Hypothalamus (tissue), 51 donors: Measurements from ENCODE around the gene WWC1.
"Not testable (repeated sequence)": the region's sequence is repeated elsewhere in the genome, so short reads cannot be mapped to it uniquely, and the experiment has no call there.

Source experiments
- DNase-seq, 51 donors: peaks; one replicate each; lab custom pipeline; 2025; lab: John Stamatoyannopoulos, UW

Gene WWC1

GRCh38 chr5:168307022-168307421 lies 15.6 kb downstream of the WWC1 start:
- no peak for DNase-seq

GRCh38 chr5:168307925-168308584 lies 16.6 kb downstream of the WWC1 start:
- no peak for DNase-seq

DNA sequence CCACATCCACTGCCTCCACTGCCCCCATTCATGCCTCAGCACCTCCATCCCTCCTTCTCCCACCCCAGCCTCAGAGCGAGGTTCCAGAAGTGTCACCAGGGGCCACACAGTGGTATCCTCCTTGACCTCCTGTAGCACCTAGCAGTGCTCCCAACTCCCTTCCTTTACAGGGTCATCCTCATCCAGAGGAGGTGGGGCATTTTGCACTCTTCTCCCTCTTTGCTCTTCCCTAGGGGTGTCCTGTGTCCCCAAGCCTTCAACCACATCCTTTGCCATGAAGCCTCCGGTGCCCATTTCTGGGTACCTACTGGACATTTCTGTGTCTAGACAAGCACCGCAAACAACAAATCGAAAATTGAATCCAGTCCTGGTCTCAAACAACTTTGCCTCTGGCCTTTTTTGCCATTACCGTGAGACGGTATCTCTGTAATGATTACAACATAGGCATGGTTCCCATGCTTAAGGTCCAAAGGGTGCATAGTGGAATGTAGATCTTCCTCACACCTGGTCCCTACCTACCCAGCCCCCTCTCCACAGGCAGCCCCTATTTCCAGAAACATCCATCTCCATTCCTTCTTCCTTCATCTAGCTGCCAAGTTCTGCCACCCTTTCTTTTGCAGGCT lies 17.6 kb downstream of the WWC1 start:
- no peak for DNase-seq

- DNase-seq: not testable (repeated sequence)
These were observed 19.1 kb downstream of the WWC1 start for GRCh38 chr5:168310541-168310940.

- no peak for DNase-seq
These were observed 19.7 kb downstream of the WWC1 start for GRCh38 chr5:168311061-168311566.

- no peak for DNase-seq
These were observed 21.3 kb downstream of the WWC1 start for GRCh38 chr5:168312606-168313295.

GRCh38 chr5:168313596-168314204 lies 22.3 kb downstream of the WWC1 start:
- no peak for DNase-seq

DNA sequence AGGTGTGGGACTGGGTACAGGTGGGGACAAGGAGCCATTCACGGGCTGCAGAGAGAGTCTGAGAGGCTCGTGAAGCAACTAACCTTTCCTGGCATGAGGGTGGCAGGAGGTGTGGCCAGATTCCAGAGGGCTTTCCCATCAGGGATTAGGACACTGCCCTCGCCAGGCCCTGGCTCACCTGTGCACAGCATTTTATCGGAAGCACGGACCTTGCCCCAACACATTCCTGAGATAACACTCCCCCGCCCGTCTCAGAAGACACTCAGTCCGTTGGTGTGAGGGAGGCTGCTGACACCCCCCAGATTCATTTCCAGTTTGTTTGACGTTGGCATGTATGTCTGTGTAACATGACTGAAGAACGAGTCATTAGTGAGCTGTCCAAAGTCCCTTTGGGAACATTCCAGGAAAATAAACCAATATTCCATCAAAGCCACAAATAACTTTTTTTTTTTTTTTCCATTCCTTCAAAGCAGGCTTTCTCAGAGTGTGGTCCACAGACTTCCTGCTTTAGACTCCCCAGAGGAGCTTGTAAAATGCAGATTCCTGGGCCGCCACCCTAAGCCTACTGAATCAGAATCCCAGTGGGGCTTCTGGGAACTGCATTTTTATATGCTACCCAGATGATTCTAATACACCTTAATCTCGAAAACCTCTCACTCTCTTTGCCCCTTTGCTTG lies 23.4 kb downstream of the WWC1 start:
- DNase-seq: no peak

DNA sequence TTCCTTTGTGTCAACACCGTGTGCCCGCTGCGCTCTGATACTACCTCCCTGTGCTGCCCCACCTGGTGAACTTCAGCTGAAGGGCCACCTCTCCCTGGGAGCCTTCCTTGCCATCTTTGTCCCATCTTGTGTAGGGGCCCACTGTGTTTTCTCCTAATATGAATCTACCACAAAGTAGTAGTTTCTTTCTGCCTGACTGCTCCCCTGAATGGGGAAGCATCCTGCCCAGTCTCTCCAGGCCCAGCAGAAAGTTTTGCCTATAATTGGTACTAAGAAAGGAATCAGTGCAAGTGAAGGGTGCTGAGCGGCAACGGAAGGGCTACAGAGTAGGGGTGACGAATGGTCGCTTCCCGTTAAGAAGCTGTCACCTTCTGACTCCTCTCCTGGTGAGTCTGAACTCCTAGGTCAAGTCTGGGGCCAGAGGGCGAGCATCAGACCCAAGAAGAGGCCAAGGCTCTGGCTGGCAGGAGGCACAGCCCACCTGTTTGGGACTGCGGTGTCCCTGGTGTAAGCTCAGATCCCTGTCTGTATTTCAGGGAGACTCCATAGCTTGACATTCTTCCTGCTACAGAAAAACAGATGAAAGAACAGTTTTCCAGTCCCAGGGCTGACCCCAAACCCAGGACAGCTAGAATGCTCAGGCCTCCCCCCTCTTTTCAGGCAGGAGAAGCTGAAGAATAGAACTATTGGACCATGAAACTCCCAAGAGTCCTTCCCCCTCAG lies 24.1 kb downstream of the WWC1 start:
- DNase-seq: peak in 8 of 51 donors; percentile 13 to 38 (median 24)

DNA sequence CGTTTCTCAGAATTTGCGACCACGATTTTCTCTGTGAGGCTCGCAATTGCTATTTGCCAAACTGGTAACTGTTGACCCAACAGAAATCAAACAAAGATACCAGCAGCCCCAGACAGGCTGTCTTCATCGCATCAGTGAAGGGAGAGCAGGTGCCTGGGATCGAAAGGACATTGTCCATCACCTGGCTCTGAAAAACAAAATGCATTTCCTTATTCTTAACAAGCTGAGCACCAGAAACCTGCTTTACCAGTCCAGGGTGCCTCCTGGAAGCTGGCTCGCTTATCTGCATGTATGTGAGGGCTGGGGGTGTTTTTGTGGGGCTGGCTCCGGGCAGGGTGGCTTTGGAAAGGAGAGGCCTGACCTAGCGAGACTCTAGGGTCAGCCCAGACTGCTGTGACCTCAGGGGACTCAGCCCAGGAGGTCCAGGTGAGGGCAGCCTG lies 24.7 kb downstream of the WWC1 start:
- DNase-seq: peak in 3 of 51 donors; percentile 9 to 31 (median 18)

- peak in 21 of 51 donors; percentile 13 to 77 (median 35) for DNase-seq
These were observed 25.7 kb downstream of the WWC1 start for GRCh38 chr5:168317096-168317520.

DNA sequence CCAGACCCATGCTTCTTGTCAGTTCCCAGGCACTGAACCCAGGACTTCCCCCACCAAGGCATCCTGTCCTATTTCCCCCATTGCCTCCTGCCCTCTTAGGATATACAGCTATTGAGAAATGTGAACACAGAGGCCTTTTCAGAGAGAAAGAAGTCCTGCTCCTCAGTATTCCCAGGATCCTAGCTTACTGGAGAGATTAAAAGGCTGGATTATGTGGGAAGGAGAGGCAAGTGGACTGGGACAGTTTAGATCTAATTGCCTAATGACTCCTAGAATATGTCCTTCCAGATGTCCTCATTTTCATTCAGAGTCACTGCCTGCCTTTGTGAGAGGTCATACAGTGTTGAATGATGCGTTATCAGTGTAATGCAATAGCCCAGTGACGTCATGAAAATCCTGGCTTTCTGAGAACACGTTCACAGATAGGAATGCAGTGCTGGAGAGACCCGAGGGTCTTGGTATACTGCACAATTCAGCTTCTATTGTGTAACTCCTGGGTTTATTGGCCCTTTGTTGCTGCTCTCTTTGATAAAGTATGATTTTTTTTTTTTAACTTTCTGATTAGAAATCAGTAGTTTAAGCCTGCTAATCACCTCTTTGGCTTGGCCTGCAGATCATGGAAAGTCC lies 26.2 kb downstream of the WWC1 start:
- DNase-seq: no peak

GRCh38 chr5:168318240-168318639 lies 26.8 kb downstream of the WWC1 start:
- no peak for DNase-seq

DNA sequence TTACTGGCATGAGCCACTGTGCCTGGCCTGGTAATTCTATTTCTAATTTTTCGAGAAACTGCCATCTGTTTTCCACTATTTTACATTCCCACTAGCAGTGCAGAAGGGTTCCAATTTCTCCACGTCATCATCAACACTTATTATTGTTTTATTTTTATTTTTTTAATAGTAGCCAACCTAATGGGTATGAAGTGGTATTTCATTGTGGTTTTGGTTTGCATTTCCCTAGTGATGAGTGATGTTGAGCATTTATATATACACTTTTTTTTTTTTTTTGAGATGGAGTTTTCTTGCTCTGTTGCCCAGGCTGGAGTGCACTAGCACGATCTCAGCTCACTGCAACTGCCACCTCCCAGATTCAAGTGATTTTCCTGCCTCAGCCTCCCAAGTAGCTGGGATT lies 28.3 kb downstream of the WWC1 start:
- no peak for DNase-seq

DNA sequence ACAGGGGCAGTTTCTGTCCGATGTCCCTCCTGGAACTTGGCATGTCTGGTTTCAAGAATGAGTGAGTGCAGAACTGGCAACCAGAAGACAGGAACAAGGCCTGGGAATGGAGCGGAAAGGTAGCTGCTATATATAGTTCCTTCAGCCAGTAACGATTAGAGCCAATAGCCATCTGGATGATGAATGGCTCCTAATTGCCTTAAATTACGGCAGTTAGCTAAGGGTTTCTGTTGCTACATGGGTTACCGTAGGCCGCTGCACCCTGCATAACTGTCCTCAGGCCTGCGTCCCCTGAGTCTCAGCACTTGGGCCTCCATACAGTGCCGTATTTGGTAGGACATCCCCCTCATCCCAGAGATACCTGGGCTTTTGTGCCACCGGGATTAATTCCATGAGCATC lies 29.4 kb downstream of the WWC1 start:
- no peak for DNase-seq

DNA sequence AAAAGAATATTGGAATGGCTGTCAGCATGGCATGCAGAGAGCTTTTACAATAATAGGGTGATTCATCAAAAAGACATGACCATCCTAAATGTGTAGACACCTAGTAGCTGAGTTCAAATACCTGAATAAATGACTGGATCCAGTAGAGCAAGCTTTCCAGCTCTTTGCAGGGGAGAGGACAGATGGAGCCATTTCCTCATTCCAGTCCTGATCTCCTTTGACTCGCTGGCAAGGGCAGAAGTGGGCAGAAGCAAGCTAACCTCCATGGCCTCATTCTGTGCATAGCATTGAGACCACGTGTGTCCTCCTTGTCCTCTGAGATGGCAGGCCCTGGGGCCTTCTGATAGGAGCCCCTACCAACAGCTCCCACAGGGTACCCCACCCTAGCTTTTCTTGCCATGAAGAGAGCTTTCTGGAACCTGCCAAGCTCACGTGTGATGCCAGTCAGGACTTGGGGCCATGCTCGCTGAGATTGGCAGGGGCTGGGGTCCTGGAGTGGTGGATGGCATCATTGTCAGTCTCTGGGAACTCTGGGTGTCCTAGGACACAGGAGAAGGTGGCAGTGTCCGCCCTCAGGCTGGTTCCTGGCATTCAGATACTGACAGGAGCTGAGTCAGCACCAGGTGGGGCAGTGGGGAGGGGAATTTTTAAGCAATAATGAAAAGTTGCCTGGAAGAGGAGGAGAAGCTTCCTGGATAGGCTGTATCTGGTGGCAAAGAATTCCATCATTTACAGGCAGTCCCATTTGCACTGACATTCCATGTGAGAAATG lies 33.6 kb downstream of the WWC1 start:
- DNase-seq: no peak

- no peak for DNase-seq
These were observed 35.6 kb downstream of the WWC1 start for GRCh38 chr5:168327019-168327421.

GRCh38 chr5:168327451-168327850 lies 36.0 kb downstream of the WWC1 start:
- no peak for DNase-seq

GRCh38 chr5:168327994-168328393 lies 36.5 kb downstream of the WWC1 start:
- DNase-seq: no peak
